Small intestine (tissue), 7 donors: Measurements from ENCODE around the gene MEIS2. TPM values are rescaled to one million over a fixed set of nuclear protein-coding genes. Genes with fewer than 3 reads are reported as not detected.
A peak's percentile ranks its signal among the peaks of the same experiment; 100 is the strongest.

ENCODE experiments used
- DNase-seq, 2 donors: peaks; one replicate each; pipeline versions ENCODE4 v3.0.0 to v3.0.0-alpha.2; 2013
- FAIRE-seq: peaks from 2 replicates; lab custom pipeline; 2012; peaks lifted over from hg19 to GRCh38; lab: Jason Lieb, UNC
- H3K27ac ChIP-seq, 3 donors: one replicate each; pipeline ENCODE4 v1.5.1; 2013; ENCODE audit warnings: low read length in 2 of 3, mild to moderate bottlenecking in 2 of 3, control low read depth in 1 of 3, inconsistent platforms in 1 of 3, low read depth in 1 of 3, moderate library complexity in 1 of 3
- H3K27me3 ChIP-seq, 3 donors: one replicate each; pipeline ENCODE4 v1.6.1; 2013; ENCODE audit warnings: low read length in 3 of 3, inconsistent platforms in 1 of 3; ENCODE audit not compliant: control insufficient read depth in 3 of 3, insufficient read depth in 3 of 3
- H3K36me3 ChIP-seq, 3 donors: one replicate each; pipeline ENCODE4 v1.6.1; 2013; ENCODE audit warnings: low read length in 3 of 3, inconsistent platforms in 1 of 3, low read depth in 1 of 3, mild to moderate bottlenecking in 1 of 3, moderate library complexity in 1 of 3; ENCODE audit not compliant: control insufficient read depth in 3 of 3, insufficient read depth in 2 of 3
- H3K4me1 ChIP-seq, 3 donors: one replicate each; pipeline ENCODE4 v1.6.1; 2013; ENCODE audit warnings: low read length in 2 of 3, inconsistent platforms in 1 of 3, low read depth in 1 of 3, mild to moderate bottlenecking in 1 of 3, moderate library complexity in 1 of 3; ENCODE audit not compliant: control insufficient read depth in 3 of 3, insufficient read depth in 2 of 3
- H3K4me3 ChIP-seq, 3 donors: one replicate each; pipeline ENCODE4 v1.5.1; 2013; ENCODE audit warnings: low read length in 3 of 3, control low read depth in 1 of 3, inconsistent platforms in 1 of 3, low read depth in 1 of 3, mild to moderate bottlenecking in 1 of 3, moderate library complexity in 1 of 3
- H3K9me3 ChIP-seq, 2 donors: one replicate each; pipeline ENCODE4 v1.6.1; 2013; ENCODE audit warnings: low read depth in 1 of 2, low read length in 1 of 2; ENCODE audit not compliant: control insufficient read depth in 2 of 2, insufficient read depth in 1 of 2
- WGBS, 3 donors: extraction: QIAGEN DNeasy Blood & Tissue Kit; methylation state at CpG; one replicate each; pipeline ENCODE4 v1.1.7; 2013; 5-methylcytosine and 5-hydroxymethylcytosine counted together
- polyA plus RNA-seq, 4 donors: library from polyadenylated mRNA; stranded (reverse) in 3 of 4; unstranded in 1 of 4; fragments of 200-250 nt in 3 of 4; fragments of 120-200 nt in 1 of 4; gene quantifications; one replicate each; pipeline versions ENCODE4 v1.2.1 to v1.2.3, GENCODE V29; 2013
- donor health status: healthy with polysubstance abuse.
- donor health status: control.
- donor health status: control.
- donor health status: Bipolar disorder and iron deficiency.
- donor health status: healthy.

The MEIS2 gene
- polyA plus RNA-seq, 4 donors = 5.4 to 13.2 (median 10.2) TPM

GRCh38 chr15:37056177-37057121 lies 43.9 kb downstream of the MEIS2 start:
- H3K36me3 ChIP-seq = peaks cover 0 to 2% (median 0%) of the 10 kb centered on the region in 3 donors
- FAIRE-seq (no peak), DNase-seq (no peak)
- no peaks in the 10 kb centered on the region for H3K27me3 ChIP-seq
- no peak overlapping the region for H3K4me3 ChIP-seq
- H3K9me3 ChIP-seq = no peaks in the 10 kb centered on the region
- peak overlapping the region in 1 of 3 donors; percentile 18 for H3K27ac ChIP-seq
- no peaks in the 10 kb centered on the region for H3K4me1 ChIP-seq
- 78 to 94% (median 90%) methylated on average over 21 of the region's 21 CpGs for WGBS, 3 donors

GRCh38 chr15:37055481-37055880 lies 44.9 kb downstream of the MEIS2 start:
- no peak overlapping the region for H3K4me3 ChIP-seq
- no peaks in the 10 kb centered on the region for H3K27me3 ChIP-seq
- DNase-seq (no peak), FAIRE-seq (no peak)
- H3K4me1 ChIP-seq = no peaks in the 10 kb centered on the region
- H3K9me3 ChIP-seq = no peaks in the 10 kb centered on the region
- peaks cover 0 to 2% (median 0%) of the 10 kb centered on the region in 3 donors for H3K36me3 ChIP-seq
- 90 to 94% (median 91%) methylated on average over 8 of the region's 8 CpGs for WGBS, 3 donors
- H3K27ac ChIP-seq = no peak overlapping the region

- Histone ChIP-seq H3K36me3 (peaks cover 0 to 2% (median 0%) of the 10 kb centered on the region in 3 donors), H3K4me3 (no peak overlapping the region), H3K27ac (no peak overlapping the region), H3K9me3 (no peaks in the 10 kb centered on the region), H3K27me3 (no peaks in the 10 kb centered on the region), H3K4me1 (no peaks in the 10 kb centered on the region)
- DNase-seq (no peak), FAIRE-seq (no peak)
- 76 to 96% (median 89%) methylated on average over 7 of the region's 7 CpGs for WGBS, 3 donors
These were observed 46.0 kb downstream of the MEIS2 start for GRCh38 chr15:37054336-37054735.

GRCh38 chr15:37053166-37053565 lies 47.2 kb downstream of the MEIS2 start:
- no peak for DNase-seq
- Histone ChIP-seq H3K4me1 (no peaks in the 10 kb centered on the region), H3K36me3 (peaks cover 0 to 2% (median 0%) of the 10 kb centered on the region in 3 donors), H3K27ac (no peak overlapping the region), H3K4me3 (no peak overlapping the region), H3K9me3 (no peaks in the 10 kb centered on the region), H3K27me3 (no peaks in the 10 kb centered on the region)
- no peak for FAIRE-seq
- 82 to 89% (median 89%) methylated on average over 6 of the region's 6 CpGs for WGBS, 3 donors

GRCh38 chr15:37050345-37050744 lies 50.0 kb downstream of the MEIS2 start:
- H3K36me3 ChIP-seq = no peaks in the 10 kb centered on the region
- H3K4me3 ChIP-seq = no peak overlapping the region
- no peak overlapping the region for H3K27ac ChIP-seq
- no peaks in the 10 kb centered on the region for H3K27me3 ChIP-seq
- 80 to 90% (median 85%) methylated on average over 3 of the region's 3 CpGs for WGBS, 3 donors
- DNase-seq = no peak
- H3K4me1 ChIP-seq = peaks cover 0 to 7% (median 2%) of the 10 kb centered on the region in 3 donors
- H3K9me3 ChIP-seq = no peaks in the 10 kb centered on the region
- FAIRE-seq = no peak

- Histone ChIP-seq H3K27me3 (no peaks in the 10 kb centered on the region), H3K9me3 (no peaks in the 10 kb centered on the region), H3K27ac (no peak overlapping the region), H3K4me1 (peaks cover 0 to 7% (median 2%) of the 10 kb centered on the region in 3 donors), H3K4me3 (no peak overlapping the region), H3K36me3 (peaks cover 0 to 3% (median 0%) of the 10 kb centered on the region in 3 donors)
- no peak for FAIRE-seq
- peak in 1 of 2 donors; percentile 47 for DNase-seq
These were observed 53.3 kb downstream of the MEIS2 start for GRCh38 chr15:37046876-37047614.

- 66 to 83% (median 74%) methylated on average over 12 of the region's 12 CpGs for WGBS, 3 donors
- Histone ChIP-seq H3K27ac (no peak overlapping the region), H3K27me3 (no peaks in the 10 kb centered on the region), H3K36me3 (peaks cover 0 to 3% (median 0%) of the 10 kb centered on the region in 3 donors), H3K4me1 (peaks cover 0 to 7% (median 2%) of the 10 kb centered on the region in 3 donors), H3K9me3 (no peaks in the 10 kb centered on the region), H3K4me3 (no peak overlapping the region)
- no peak for DNase-seq
- no peak for FAIRE-seq
These were observed 54.2 kb downstream of the MEIS2 start for GRCh38 chr15:37045859-37046740.
